K562 (cell line): ENCODE results near the gene SPDYE3. TPM values are rescaled to one million over a fixed set of nuclear protein-coding genes. Genes with fewer than 3 reads are reported as not detected.
A peak's percentile ranks its signal among the peaks of the same experiment; 100 is the strongest.

Experiments
- BHLHE40 ChIP-seq: IDR thresholded peaks from 2 replicates; pipeline ENCODE4 v1.6.1; 2011; ENCODE audit warnings: low read length, improper control_type of control experiment
- EP300 ChIP-seq: IDR thresholded peaks from 2 replicates; pipeline ENCODE4 v1.6.1; 2012; ENCODE audit warnings: low read length, improper control_type of control experiment
- MTA1 ChIP-seq: fragments of 450-650 bp; IDR thresholded peaks from 2 replicates; pipeline ENCODE4 v1.6.1; 2017; ENCODE audit warnings: borderline replicate concordance
- NR2C1 ChIP-seq, 2 experiments: fragments of 450-650 bp; IDR thresholded peaks; 2 replicates each; pipeline ENCODE4 v1.6.1; 2017; ENCODE audit warnings: mild to moderate bottlenecking in 2 of 2, antibody characterized with exemption in 1 of 2, inconsistent platforms in 1 of 2, missing compliant biosample characterization in 1 of 2, missing genetic modification characterization in 1 of 2
- polyA plus RNA-seq, 8 experiments: library from polyadenylated mRNA; depleted of rRNA in 4 of 8; stranded (reverse) in 5 of 8; unstranded in 3 of 8; fragments of >200 nt; fragmentation: Nextera tagmentation in 2 of 8; fragmentation: Illumina TruSeq in 1 of 8; extraction: Ambion mirVana in 2 of 8; extraction: Trizol in 1 of 8; gene quantifications; 2 replicates each; pipeline versions ENCODE4 v1.2.1 to v1.2.3, GENCODE V29; 2011 to 2014; ENCODE audit warnings: inconsistent platforms in 1 of 8, missing spikeins in 1 of 8
- total RNA-seq, 7 experiments: library from RNA; depleted of rRNA in 6 of 7; stranded (reverse); fragments of >200 nt in 6 of 7; fragmentation: Illumina TruSeq in 2 of 7; extraction: Trizol in 2 of 7; gene quantifications; 2 replicates each; pipeline versions ENCODE4 v1.2.1 to v1.2.3, GENCODE V29; 2011 to 2021; ENCODE audit warnings: low replicate concordance in 1 of 7
- TF ChIP-seq, protein P1 (sequence below), 2 experiments: fragments of 450-650 bp; IDR thresholded peaks; 2 replicates each; pipeline ENCODE4 v1.6.1; 2016
- TF ChIP-seq, protein P2 (sequence below): fragments of 450-650 bp; IDR thresholded peaks from 2 replicates; pipeline ENCODE4 v1.6.1; 2017; ENCODE audit warnings: antibody characterized with exemption, mild to moderate bottlenecking
- TF ChIP-seq, protein P3 (sequence below): fragments of 450-650 bp; IDR thresholded peaks from 2 replicates; pipeline ENCODE4 v1.6.1; 2016; ENCODE audit warnings: mild to moderate bottlenecking, moderate library complexity
- TF ChIP-seq, protein P4 (sequence below): fragments of 450-650 bp; IDR thresholded peaks from 2 replicates; pipeline ENCODE4 v1.6.1; 2016; ENCODE audit warnings: low read depth, mild to moderate bottlenecking, moderate library complexity

The SPDYE3 gene
- total and polyA plus RNA-seq, 9 of the 15 experiments (the other 6 are each of a cell fraction or from before 2014, with no cell fraction given), result 0.04 to 3.3 (median 1.2) TPM; not detected in 6

DNA sequence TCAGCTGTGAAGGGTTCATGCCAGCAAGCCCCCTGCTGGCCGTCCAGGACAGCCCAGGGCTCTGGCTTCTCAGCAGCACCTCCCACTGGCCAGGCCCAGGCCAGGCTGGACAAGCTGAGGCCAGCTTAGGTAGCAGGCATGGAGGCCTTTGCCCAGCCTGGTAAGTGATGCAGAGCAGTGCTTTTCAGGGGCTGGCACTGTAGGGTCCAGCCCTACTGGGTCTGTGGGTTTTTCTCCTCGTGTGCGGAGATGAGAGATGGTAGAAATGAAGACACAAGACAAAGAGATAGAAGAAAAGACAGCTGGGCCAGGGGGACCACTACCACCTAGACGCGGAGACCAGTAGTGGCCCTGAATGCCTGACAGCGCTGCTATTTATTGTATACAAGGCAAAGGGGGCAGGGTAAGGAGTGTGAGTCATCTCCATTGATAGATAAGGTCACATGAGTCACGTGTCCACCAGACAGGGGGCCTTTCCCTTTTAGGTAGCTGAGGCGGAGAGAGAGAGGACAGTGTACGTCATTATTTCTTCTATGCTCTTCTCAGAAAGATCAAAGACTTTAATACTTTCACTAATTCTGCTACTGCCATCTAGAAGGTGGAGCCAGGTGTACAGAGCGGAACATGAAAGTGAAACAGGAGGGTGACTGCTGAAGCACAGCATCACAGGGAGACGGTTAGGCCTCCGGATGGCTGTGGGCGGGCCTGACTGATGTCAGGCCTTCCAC, 37.2 kb downstream of the SPDYE3 start (continued):
- TF ChIP-seq, protein P1, sequence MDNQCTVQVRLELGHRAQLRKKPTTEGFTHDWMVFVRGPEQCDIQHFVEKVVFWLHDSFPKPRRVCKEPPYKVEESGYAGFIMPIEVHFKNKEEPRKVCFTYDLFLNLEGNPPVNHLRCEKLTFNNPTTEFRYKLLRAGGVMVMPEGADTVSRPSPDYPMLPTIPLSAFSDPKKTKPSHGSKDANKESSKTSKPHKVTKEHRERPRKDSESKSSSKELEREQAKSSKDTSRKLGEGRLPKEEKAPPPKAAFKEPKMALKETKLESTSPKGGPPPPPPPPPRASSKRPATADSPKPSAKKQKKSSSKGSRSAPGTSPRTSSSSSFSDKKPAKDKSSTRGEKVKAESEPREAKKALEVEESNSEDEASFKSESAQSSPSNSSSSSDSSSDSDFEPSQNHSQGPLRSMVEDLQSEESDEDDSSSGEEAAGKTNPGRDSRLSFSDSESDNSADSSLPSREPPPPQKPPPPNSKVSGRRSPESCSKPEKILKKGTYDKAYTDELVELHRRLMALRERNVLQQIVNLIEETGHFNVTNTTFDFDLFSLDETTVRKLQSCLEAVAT (IDR thresholded peaks at IDR 0.05), result 0 out of 4 replicates have a peak, but pooled peaks have one; percentile 15 to 30
- peak; percentile 53 for TF ChIP-seq EP300
- TF ChIP-seq, protein P2, sequence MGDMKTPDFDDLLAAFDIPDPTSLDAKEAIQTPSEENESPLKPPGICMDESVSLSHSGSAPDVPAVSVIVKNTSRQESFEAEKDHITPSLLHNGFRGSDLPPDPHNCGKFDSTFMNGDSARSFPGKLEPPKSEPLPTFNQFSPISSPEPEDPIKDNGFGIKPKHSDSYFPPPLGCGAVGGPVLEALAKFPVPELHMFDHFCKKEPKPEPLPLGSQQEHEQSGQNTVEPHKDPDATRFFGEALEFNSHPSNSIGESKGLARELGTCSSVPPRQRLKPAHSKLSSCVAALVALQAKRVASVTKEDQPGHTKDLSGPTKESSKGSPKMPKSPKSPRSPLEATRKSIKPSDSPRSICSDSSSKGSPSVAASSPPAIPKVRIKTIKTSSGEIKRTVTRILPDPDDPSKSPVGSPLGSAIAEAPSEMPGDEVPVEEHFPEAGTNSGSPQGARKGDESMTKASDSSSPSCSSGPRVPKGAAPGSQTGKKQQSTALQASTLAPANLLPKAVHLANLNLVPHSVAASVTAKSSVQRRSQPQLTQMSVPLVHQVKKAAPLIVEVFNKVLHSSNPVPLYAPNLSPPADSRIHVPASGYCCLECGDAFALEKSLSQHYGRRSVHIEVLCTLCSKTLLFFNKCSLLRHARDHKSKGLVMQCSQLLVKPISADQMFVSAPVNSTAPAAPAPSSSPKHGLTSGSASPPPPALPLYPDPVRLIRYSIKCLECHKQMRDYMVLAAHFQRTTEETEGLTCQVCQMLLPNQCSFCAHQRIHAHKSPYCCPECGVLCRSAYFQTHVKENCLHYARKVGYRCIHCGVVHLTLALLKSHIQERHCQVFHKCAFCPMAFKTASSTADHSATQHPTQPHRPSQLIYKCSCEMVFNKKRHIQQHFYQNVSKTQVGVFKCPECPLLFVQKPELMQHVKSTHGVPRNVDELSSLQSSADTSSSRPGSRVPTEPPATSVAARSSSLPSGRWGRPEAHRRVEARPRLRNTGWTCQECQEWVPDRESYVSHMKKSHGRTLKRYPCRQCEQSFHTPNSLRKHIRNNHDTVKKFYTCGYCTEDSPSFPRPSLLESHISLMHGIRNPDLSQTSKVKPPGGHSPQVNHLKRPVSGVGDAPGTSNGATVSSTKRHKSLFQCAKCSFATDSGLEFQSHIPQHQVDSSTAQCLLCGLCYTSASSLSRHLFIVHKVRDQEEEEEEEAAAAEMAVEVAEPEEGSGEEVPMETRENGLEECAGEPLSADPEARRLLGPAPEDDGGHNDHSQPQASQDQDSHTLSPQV, result 0 out of 2 replicates have a peak, but pooled peaks have one; percentile 60
- TF ChIP-seq, protein P3, sequence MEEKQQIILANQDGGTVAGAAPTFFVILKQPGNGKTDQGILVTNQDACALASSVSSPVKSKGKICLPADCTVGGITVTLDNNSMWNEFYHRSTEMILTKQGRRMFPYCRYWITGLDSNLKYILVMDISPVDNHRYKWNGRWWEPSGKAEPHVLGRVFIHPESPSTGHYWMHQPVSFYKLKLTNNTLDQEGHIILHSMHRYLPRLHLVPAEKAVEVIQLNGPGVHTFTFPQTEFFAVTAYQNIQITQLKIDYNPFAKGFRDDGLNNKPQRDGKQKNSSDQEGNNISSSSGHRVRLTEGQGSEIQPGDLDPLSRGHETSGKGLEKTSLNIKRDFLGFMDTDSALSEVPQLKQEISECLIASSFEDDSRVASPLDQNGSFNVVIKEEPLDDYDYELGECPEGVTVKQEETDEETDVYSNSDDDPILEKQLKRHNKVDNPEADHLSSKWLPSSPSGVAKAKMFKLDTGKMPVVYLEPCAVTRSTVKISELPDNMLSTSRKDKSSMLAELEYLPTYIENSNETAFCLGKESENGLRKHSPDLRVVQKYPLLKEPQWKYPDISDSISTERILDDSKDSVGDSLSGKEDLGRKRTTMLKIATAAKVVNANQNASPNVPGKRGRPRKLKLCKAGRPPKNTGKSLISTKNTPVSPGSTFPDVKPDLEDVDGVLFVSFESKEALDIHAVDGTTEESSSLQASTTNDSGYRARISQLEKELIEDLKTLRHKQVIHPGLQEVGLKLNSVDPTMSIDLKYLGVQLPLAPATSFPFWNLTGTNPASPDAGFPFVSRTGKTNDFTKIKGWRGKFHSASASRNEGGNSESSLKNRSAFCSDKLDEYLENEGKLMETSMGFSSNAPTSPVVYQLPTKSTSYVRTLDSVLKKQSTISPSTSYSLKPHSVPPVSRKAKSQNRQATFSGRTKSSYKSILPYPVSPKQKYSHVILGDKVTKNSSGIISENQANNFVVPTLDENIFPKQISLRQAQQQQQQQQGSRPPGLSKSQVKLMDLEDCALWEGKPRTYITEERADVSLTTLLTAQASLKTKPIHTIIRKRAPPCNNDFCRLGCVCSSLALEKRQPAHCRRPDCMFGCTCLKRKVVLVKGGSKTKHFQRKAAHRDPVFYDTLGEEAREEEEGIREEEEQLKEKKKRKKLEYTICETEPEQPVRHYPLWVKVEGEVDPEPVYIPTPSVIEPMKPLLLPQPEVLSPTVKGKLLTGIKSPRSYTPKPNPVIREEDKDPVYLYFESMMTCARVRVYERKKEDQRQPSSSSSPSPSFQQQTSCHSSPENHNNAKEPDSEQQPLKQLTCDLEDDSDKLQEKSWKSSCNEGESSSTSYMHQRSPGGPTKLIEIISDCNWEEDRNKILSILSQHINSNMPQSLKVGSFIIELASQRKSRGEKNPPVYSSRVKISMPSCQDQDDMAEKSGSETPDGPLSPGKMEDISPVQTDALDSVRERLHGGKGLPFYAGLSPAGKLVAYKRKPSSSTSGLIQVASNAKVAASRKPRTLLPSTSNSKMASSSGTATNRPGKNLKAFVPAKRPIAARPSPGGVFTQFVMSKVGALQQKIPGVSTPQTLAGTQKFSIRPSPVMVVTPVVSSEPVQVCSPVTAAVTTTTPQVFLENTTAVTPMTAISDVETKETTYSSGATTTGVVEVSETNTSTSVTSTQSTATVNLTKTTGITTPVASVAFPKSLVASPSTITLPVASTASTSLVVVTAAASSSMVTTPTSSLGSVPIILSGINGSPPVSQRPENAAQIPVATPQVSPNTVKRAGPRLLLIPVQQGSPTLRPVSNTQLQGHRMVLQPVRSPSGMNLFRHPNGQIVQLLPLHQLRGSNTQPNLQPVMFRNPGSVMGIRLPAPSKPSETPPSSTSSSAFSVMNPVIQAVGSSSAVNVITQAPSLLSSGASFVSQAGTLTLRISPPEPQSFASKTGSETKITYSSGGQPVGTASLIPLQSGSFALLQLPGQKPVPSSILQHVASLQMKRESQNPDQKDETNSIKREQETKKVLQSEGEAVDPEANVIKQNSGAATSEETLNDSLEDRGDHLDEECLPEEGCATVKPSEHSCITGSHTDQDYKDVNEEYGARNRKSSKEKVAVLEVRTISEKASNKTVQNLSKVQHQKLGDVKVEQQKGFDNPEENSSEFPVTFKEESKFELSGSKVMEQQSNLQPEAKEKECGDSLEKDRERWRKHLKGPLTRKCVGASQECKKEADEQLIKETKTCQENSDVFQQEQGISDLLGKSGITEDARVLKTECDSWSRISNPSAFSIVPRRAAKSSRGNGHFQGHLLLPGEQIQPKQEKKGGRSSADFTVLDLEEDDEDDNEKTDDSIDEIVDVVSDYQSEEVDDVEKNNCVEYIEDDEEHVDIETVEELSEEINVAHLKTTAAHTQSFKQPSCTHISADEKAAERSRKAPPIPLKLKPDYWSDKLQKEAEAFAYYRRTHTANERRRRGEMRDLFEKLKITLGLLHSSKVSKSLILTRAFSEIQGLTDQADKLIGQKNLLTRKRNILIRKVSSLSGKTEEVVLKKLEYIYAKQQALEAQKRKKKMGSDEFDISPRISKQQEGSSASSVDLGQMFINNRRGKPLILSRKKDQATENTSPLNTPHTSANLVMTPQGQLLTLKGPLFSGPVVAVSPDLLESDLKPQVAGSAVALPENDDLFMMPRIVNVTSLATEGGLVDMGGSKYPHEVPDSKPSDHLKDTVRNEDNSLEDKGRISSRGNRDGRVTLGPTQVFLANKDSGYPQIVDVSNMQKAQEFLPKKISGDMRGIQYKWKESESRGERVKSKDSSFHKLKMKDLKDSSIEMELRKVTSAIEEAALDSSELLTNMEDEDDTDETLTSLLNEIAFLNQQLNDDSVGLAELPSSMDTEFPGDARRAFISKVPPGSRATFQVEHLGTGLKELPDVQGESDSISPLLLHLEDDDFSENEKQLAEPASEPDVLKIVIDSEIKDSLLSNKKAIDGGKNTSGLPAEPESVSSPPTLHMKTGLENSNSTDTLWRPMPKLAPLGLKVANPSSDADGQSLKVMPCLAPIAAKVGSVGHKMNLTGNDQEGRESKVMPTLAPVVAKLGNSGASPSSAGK, result 0 out of 2 replicates have a peak, but pooled peaks have one; percentile 8
- peak; percentile 96 for TF ChIP-seq BHLHE40
- peak; percentile 37 for TF ChIP-seq NR2C1 (IDR thresholded peaks at IDR 0.05)
- TF ChIP-seq NR2C1 (tag; IDR thresholded peaks at IDR 0.05), result peak; percentile 46
- TF ChIP-seq, protein P4, sequence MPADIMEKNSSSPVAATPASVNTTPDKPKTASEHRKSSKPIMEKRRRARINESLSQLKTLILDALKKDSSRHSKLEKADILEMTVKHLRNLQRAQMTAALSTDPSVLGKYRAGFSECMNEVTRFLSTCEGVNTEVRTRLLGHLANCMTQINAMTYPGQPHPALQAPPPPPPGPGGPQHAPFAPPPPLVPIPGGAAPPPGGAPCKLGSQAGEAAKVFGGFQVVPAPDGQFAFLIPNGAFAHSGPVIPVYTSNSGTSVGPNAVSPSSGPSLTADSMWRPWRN, result peak; percentile 58; the same call in 1 of the 2 replicates
- TF ChIP-seq MTA1, result 0 out of 2 replicates have a peak, but pooled peaks have one; percentile 50
